ENCODE measurements around the gene C22orf15.

C22orf15 gene

GRCh38 chr22:23786752-23787599 is 24.2 kb downstream of the C22orf15 start, which contains the start of gene SMARCB1:
TSS of gene SMARCB1 (plus strand) at chr22:23786966. CDS start at chr22:23787170, 204 bp downstream.
- peak within 1 kb of the TSS; percentile 71 to 94 for H3K4me3 ChIP-seq (replicated peaks in 1 of 2; ENCODE audit: low read depth in 2 of 2, low read length in 2 of 2)
- TF ChIP-seq, protein P1, sequence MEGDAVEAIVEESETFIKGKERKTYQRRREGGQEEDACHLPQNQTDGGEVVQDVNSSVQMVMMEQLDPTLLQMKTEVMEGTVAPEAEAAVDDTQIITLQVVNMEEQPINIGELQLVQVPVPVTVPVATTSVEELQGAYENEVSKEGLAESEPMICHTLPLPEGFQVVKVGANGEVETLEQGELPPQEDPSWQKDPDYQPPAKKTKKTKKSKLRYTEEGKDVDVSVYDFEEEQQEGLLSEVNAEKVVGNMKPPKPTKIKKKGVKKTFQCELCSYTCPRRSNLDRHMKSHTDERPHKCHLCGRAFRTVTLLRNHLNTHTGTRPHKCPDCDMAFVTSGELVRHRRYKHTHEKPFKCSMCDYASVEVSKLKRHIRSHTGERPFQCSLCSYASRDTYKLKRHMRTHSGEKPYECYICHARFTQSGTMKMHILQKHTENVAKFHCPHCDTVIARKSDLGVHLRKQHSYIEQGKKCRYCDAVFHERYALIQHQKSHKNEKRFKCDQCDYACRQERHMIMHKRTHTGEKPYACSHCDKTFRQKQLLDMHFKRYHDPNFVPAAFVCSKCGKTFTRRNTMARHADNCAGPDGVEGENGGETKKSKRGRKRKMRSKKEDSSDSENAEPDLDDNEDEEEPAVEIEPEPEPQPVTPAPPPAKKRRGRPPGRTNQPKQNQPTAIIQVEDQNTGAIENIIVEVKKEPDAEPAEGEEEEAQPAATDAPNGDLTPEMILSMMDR (IDR thresholded peaks at IDR 0.05; ENCODE audit: low read depth, low read length), result no peak
- peak; percentile 93 to 94 for DNase-seq (ENCODE audit: low read depth in 2 of 2)

GRCh38 chr22:23787600-23787896 is 24.8 kb downstream of the C22orf15 start:
- TF ChIP-seq, protein P1 (IDR thresholded peaks at IDR 0.05; ENCODE audit: low read depth, low read length), result no peak
- H3K4me3 ChIP-seq (replicated peaks in 1 of 2; ENCODE audit: low read depth in 2 of 2, low read length in 2 of 2), result peak overlapping the region; percentile 71 to 94
- DNase-seq (ENCODE audit: low read depth in 2 of 2), result no peak

DNA sequence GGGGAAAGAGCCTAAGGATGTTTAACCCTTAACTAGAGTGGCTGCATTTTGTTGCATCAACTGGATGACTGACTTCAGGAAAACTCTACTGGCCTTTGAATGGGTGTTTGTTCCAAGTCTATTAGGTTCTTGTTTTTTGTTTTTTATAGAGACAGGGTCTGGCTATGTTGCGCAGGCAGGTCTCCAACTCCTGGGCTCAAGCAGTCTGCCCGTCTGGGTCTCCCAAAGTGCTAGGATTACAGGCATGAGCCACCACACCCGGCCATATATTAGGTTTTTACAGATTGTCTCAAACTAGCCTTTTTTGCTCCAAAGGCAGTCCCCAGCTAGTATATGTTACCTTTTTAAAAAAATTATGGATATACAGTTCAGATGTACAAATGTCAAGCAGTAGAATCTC is 25.1 kb downstream of the C22orf15 start:
- TF ChIP-seq, protein P1 (IDR thresholded peaks at IDR 0.05; ENCODE audit: low read depth, low read length), result no peak
- no peak for DNase-seq (ENCODE audit: low read depth in 2 of 2)
- H3K4me3 ChIP-seq (replicated peaks in 1 of 2; ENCODE audit: low read depth in 2 of 2, low read length in 2 of 2), result peak overlapping the region; percentile 71 to 94

DNA sequence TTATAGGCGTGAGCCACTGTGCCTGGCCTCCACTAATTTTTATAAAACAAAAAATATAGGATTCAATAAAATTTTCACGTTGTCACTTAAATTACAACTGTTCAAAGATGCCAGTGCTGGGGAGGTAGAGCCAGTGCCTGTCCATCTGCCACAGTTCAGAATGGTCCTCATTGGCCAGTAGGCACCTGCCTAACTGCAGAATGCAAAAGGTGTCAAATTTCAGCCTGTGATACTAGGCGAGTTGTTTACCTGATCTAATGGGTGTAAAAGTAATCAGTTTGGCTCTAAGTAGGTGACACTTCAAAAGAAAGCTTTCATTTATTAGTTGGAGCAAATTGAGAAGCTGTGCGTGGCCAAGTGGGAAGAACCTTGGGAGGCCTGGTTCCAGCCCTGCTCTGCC is 26.3 kb downstream of the C22orf15 start:
- H3K4me3 ChIP-seq (replicated peaks in 1 of 2; ENCODE audit: low read depth in 2 of 2, low read length in 2 of 2), result no peak overlapping the region
- TF ChIP-seq, protein P1 (IDR thresholded peaks at IDR 0.05; ENCODE audit: low read depth, low read length), result no peak
- no peak for DNase-seq (ENCODE audit: low read depth in 2 of 2)

DNA sequence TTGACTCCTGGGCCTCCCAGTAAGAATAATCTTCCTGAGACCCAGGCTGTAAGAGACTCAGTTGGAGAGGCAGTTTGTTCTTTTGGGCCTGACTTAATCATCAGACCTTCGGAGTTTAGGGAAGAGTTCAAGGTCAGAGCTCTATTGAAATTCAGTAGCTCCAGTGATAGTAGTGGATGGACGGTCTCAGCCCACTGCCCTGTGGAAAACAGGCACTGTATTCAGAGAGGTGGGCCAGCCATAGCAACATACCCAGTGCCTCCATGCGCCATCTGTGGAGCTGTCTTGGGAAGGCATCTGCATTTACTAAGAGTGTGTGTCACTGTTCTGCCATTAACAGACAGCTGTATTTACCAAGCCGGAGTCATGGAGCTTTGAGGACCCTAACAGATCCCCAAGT is 26.8 kb downstream of the C22orf15 start:
- TF ChIP-seq, protein P1 (IDR thresholded peaks at IDR 0.05; ENCODE audit: low read depth, low read length), result no peak
- H3K4me3 ChIP-seq (replicated peaks in 1 of 2; ENCODE audit: low read depth in 2 of 2, low read length in 2 of 2), result no peak overlapping the region
- no peak for DNase-seq (ENCODE audit: low read depth in 2 of 2)

DNA sequence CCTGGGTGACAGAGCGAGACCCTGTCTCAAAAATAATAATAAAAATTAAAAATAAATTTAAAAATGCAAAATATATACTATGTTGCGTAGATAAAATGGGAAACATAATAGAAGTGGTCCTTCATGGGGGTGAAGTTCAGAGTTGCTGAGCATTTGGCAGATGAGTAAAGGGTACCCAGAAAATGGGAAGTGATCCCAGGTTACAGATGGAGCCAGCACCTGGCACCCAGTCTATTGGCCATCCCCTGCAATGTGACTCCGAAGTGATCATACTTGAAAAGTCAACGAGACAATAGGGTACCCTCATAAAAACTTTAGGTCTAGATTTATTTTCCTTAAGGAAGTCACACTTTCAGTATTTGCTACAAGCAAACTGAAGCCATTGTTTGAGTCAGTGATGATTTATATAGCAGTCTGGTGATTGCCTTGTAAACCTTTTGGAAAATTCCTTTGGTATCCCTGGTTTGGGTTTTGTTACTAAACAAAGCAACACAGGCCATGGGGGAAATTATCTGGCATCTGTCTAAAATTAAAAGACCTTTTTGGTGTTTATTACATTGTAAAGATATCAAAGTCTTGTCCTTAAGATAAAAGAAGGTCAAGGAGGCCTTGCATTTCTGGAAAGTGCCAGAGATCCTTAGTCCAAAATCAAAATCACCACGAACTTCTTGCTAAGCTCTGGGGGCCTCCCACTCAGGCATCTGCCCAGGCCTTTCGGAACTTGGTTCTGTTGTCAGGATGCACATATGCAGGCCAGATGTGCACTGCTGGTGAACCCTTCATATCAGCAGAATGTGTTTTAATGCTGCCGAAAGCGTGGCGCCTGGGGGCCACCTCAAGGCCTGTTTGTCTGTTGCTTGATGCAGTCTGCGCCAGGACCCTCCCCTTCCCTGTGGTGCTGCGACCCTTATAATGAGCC is 28.3 kb downstream of the C22orf15 start:
- TF ChIP-seq, protein P1 (IDR thresholded peaks at IDR 0.05; ENCODE audit: low read depth, low read length), result no peak
- peak in 1 of 2 donors; percentile 76 for DNase-seq (ENCODE audit: low read depth in 2 of 2)
- no peak overlapping the region for H3K4me3 ChIP-seq (replicated peaks in 1 of 2; ENCODE audit: low read depth in 2 of 2, low read length in 2 of 2)

Data from cardiac fibroblast (primary cell).